ENCODE measurements around the gene PRRG1.

- TF ChIP-seq, protein P1, sequence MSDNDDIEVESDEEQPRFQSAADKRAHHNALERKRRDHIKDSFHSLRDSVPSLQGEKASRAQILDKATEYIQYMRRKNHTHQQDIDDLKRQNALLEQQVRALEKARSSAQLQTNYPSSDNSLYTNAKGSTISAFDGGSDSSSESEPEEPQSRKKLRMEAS (IDR thresholded peaks at IDR 0.05), result no peak
- no peak for TF ChIP-seq CEBPB (IDR thresholded peaks at IDR 0.05)
- no peak for TF ChIP-seq NFIC (IDR thresholded peaks at IDR 0.05)
Measured at GRCh38 chrX:37472836-37473235, 123.7 kb downstream of the PRRG1 start.
